ENCODE data around the gene AP3B1.
"Not testable (repeated sequence)": the region's sequence is repeated elsewhere in the genome, so short reads cannot be mapped to it uniquely, and the experiment has no call there.

The AP3B1 gene

DNA sequence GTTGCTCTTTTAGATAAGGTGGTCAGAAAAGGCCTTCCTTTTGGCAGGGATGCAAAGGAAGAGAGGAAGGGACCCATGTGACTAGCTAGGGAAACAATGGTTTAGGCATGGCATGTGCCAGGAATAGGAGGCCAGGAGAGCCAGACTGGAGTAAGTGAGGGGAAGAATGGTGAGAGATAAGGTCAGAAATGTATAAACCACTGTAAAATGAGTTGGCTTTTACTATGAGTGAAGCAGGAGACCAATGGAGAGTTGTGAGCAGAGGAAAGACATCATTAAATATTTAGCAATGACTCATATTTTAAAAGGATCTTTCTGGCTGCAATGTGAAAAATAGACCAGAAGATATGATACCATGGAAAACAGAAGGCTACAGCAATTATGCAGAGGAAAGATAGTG, 50.9 kb downstream of the AP3B1 start:
- DNase-seq (ENCODE audit: low spot score): no peak

DNA sequence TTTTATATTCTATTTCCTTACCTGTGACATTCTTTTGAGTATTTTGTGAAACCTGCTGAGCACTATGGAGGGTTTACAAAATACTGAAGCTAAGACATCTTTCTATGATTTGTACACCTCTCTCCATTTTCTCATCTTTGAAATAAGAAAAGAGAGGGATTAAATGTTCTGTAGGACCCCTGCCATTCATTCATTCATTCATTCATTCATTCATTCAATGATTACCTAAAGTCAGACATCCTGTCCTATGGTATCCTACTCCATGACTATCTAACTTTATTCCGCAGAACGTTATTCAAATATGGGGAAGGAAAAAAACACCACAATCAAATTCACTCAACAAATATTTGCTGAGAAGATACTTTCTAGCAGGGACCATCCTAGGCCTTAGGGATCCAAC, 51.4 kb downstream of the AP3B1 start:
- DNase-seq (ENCODE audit: low spot score): no peak

DNA sequence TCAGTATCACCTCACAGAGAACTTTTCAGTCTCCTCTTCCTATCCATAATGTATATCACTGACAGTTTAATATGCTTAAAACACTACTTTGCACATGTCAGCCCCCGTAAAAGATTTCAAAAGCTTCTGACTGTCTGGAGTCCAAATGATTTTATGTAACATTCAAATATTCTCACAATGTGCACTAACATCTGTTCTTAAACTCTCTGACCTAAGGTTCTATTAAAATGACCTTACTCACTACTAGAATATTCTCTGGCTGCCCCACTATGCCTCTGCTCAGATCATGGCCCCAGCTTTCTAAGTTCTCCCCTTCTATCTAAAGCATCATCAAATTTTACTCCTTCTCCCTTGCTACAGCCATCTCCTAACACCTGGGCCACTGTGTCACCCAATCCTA, 52.5 kb downstream of the AP3B1 start:
- DNase-seq (ENCODE audit: low spot score): no peak

DNA sequence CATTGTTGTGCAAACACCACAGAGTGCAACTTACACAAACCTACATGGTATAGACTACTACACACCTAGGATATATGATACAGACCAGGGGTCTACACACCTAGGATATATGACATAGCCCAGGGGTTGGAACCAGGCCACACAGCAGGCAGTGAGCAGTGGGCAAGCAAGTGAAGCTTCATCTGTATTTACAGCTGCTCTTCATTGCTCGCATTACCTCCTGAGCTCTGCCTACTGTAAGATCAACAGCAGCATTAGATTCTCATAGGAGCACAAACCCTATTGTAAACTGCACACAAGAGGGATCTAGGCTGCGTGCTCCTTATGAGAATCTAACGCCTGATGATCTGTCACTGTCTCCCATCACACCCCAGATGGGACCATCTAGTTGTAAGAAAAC, 56.6 kb downstream of the AP3B1 start:
- no peak for DNase-seq (ENCODE audit: low spot score)

DNA sequence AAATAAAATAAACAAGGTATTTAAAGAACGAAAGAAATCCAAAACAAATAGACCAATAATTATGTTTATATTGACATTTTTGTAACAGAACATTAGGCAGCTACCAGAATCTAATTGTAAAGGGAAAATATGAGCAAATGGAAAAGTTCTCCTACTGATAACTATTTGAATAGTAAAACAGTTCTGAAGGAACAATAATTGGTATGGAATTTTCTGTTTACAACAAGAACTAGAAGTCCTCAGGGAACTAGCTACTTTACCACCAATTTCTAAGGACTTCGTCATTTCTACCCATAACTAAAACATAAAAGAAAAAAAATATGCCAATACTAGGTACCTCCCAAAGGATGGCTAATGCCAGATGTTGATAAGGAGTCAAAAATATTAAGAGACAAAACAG, 58.5 kb downstream of the AP3B1 start:
- no peak for DNase-seq (ENCODE audit: low spot score)

DNA sequence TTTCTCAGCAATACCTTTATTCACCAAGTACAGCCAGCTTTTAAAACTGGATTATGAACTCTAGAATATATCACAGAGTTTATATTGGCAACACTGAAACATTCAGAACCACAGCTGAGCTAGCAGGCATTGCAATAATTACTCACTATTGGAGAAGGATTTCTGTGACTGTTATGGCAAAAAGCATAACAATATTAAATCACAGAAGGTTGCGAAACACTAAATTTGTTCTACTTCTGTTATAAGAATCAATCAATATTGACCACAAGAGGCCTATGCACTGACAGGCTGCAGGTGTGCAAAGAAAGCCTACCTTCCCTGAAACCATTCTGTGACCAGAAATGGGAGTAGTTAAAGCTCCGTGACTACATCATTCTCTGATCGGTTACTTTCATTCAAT, 59.2 kb downstream of the AP3B1 start:
- DNase-seq (ENCODE audit: low spot score): no peak

DNA sequence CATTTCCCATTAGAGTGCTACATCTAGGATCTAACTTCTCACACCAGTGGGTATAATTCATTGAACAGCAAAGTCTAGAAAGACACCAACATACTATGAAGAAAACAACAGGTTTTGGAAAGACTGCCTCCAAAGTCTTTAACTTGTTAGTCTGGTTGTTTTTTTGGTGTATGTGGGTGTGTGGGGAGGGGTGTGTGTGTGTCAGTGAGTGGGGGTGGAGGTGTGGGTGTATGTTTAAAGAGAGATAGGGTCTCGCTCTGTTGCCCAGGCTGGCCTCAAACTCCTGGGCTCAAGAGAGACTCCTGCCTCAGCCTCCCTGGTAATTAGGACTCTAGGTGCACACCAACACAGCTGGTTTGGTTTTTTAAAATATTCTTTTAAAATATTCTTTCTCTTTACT, 59.7 kb downstream of the AP3B1 start:
- no peak for DNase-seq (ENCODE audit: low spot score)

DNA sequence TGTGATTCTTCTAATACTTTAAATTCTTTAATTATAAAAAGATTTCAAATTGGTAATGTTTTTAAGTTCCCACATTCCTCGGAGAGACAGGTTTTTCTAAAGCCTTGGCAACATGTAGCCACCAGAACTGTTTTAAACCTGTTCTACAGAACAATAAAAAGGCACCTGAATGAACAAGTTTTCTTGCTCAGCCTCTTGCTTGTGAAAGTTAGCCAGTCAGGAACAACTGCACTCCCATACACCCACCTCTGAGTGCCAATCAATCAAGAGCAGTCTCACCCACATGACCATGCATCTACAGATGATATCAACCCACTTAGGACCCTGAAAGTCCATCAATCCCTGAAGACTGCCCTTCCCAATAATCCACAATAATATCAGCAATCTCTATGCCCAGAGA, 62.3 kb downstream of the AP3B1 start:
- no peak for DNase-seq (ENCODE audit: low spot score)

DNA sequence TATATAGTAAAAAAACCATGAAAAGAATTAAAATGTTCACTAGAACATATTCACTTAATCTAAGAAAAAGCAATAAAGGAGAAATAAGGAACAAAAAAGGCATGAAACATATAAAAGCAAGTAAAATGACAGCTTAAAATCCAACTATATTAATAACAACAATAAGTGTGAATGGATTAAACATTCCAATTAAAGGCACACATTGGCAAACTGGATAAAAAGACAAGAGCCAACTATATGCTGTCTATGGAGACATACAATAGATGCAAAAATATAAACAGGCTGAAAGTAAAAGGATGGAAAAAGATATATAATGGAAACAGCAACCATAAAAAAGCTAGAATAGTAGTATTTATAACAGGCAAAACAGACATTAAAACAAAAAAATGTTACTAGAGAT, 70.1 kb downstream of the AP3B1 start:
- DNase-seq (ENCODE audit: low spot score): no peak

DNA sequence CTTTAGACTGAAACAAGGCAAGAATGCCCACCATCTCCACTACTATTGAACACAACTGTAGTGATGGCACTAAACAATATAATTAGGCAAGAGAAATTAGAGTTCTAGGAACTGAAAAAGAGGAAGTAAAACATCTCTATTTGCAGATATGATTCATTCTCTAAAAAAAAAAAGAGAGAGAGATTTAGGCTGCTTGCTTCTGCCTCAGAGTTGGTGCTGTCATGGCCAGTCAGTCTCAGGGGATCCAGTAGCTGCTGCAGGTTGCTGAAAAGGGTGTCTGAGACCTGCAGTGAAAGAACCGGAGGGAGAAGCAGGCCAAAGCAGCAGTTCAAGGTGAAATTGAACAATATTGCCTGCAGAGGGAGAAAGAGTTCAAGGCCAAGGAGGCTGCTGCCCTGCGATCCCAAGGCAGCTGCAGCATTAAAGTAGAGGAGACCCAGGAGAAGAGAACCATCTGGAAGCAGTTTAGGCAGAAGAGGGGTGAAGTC, 72.5 kb downstream of the AP3B1 start:
- DNase-seq (ENCODE audit: low spot score): no peak

DNA sequence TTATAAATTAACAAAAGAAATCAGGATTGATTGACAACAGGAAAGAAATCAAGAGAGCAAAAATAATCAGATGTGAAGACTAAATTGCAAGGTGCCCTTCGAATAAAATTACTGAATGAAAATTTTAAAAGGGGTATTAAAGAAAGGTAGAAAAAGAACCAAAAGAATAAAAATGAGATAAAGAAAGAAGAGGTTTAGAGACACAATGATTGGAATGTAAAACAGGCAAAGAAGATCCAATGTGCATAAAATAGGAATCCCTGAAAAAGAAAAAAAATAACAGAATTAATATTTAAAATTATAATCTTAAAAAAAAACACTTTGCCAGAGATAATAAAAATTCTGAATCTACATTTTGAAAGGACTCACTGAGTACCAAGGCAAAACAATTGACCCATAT, 73.0 kb downstream of the AP3B1 start:
- DNase-seq (ENCODE audit: low spot score): no peak

DNA sequence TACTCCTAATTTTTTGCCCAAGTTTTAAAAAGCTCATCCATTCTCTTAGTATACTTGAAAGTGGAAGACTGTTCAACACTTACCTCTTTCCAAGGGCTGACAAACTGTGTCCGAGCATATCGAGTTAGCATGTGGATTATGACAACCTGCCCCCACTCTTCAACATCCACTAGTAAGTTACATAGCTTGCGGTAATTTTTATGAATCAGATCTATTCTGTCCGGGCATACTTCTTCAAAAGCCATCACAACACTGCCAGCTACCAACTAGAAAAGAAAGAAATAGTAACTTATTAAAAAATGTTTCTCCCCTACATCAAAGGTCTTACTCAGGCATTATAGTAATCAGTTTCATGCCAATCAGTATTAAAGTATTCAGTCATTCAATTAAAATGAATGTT, 78.5 kb downstream of the AP3B1 start:
- no peak for DNase-seq (ENCODE audit: low spot score)

DNA sequence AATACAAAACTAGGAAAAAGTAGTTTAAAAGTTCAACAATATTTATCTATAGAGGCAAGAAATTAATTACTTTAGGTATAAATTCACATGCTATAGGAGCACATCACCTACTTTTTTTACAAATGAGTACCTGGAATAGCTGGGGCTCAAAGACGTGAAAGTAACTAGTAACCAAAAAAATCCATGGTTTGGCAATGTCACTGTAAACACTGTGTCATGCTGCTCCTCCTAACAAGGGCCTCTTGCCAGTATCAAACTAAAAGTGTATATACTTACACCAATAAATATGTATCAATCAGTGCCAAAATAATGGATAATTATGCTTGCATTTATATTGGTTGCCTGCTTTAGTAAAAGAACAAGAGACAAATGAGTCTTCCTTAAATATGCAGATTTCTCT, 78.9 kb downstream of the AP3B1 start:
- DNase-seq (ENCODE audit: low spot score): no peak

DNA sequence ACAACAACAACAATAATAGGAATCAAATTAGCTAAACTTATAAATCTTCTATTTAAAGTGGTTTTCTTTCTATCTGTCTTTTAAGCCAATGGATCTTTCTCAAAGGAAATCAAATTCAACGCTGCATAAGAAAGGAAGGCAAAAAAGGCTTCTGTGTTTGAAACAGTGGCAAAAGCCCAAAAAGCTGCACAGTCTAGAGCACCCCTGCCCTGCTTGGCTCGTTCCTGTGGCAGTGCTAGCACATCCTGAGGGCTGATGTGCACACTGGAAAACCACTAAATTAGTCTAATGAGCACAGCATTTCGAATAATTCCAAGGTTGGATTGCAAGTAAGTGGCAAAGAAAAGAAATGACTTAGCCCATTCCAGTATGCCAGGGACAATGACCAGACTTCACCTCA, 80.7 kb downstream of the AP3B1 start:
- peak; percentile 53 for DNase-seq (ENCODE audit: low spot score)

DNA sequence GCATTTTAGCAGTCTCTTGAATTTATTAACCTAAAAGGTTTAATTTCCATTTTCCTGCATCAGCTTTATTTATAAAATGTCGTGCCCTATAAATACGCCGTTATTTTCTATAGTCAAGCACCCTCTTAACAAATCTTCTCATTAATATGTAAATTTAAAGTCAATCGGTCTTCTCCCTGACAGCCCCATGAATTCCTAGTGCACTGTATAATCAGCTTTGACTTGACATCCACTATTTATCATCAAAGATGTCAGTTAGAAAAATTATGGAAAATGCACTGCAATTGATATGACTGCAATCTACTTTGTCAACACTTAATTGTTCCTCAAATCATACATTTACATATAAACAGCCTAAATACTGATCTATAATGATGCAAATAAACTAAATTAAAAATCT, 83.4 kb downstream of the AP3B1 start:
- no peak for DNase-seq (ENCODE audit: low spot score)

DNA sequence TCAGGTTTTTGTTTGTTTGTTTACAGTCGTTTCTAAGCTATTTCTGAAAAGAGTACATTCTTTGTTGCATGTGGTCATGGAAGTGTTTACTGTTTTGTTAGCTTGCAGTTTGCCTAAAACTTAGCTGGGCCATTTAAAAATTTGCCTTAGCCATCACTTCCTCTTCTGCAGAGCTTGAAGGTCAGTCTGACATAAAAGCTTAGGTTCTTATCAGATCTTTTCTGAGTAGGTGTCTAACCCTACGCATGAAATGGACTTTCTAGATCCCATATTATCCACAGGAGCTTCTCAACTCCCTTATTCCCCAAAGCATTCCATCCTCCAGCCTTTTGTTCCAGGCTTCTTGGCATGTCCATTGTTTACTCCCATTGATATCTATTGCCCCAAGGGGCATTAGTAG, 90.3 kb downstream of the AP3B1 start:
- DNase-seq (ENCODE audit: low spot score): no peak

DNA sequence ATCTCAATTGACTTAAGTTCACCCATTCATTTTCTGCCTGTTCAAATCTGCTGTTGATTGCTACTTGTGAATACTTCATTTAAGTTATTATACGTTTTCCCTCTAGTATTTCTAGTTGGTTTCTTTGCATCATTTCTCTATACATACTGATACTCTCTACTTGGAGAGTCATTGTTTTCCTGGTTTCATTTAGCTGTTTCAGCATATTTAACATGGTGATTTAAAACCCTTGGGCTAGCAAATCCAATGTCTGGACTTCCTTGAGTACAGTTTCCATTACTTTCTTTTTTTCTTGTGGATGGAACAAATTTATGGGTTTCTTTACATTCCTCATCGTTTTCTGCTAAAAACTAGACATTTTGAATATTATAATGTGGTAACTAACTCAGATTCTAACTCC, 90.7 kb downstream of the AP3B1 start:
- DNase-seq (ENCODE audit: low spot score): no peak

DNA sequence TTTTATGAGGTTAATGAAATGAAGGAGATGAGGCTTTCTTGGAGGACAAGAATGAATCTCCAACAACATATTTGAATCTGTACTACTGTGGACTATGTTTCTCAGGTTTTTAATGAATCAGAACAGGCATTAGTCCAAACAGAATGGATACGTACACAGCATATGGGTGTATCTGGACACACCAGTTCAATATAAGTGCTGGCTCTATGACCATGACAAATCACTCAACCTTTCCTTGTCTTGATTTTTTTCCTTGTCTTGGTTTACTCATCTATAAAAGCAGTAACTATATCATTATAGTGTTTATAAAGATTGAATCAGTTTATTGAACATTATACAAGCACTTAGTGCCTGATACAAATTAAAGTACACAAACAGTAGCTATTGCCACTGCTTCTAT, 104.1 kb downstream of the AP3B1 start:
- no peak for DNase-seq (ENCODE audit: low spot score)

DNA sequence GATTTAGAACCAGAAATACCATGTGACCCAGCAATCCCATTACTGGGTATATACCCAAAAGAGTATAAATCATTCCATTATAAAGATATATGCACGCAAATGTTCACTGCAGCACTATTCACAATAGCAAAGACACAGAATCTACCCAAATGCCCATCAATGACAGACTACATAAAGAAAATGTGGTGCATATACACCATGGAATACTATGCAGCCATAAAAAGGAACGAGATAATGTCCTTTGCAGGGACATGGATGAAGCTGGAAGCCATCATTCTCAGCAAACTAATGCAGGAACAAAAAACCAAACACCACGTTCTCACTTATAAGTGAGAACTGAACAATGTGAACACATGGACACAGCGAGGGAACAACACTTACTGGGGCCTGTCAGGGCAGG, 105.8 kb downstream of the AP3B1 start:
- not testable (repeated sequence) for DNase-seq (ENCODE audit: low spot score)

DNA sequence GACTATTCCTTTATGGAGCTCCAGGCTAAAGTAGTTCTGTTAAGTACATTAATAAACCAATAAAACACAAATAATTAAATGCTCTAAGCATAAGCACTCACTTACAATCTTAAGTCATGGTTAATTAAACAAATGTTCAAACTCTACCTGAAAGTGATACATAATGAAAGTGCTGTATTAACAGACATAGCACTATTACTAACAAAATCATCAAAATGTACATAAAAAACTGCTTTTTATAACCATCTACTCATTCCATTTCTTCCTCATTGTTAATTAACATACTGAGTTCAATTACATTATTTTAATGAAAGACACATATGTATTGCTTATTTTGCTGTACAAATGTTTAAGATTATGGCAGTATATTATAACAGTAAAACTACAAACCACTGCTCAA, 107.3 kb downstream of the AP3B1 start:
- no peak for DNase-seq (ENCODE audit: low spot score)

DNA sequence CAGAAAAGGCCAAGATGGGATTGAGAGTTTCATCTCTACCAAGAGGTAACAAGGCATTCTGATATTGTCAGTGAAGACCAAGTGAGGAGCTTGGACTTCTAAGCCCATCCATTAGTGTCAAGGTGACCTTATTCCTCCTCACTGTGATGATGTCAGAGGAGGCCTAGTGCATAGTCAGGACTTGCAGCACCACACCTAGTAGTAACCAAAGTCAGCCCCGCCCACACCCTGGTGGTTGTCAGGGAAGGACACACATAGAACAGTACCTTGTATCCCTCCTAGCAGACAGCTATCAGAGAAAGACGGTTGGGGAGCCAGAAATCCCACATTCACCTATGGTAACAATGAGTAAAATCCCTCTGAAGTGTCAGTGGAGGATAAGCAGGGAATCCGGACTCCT, 111.7 kb downstream of the AP3B1 start:
- DNase-seq (ENCODE audit: low spot score): no peak

DNA sequence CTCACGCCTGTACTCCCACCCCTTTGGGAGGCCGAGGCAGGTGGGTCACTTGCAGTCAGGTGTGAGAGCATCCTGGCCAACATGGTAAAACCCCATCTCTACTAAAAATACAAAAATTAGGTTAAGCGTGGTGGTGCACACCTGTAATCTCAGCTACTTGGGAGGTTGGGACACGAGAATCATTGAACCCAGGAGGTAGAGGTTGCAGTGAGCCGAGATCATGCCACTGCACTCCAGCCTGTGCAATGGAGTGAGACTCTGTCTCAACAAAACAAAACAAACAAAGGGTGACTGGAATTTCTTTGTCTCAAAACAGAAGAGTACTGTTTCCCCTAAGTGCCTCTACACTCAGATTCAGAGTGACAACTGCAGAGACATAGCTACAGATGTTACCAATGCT, 116.1 kb downstream of the AP3B1 start:
- DNase-seq (ENCODE audit: low spot score): peak; percentile 7

DNA sequence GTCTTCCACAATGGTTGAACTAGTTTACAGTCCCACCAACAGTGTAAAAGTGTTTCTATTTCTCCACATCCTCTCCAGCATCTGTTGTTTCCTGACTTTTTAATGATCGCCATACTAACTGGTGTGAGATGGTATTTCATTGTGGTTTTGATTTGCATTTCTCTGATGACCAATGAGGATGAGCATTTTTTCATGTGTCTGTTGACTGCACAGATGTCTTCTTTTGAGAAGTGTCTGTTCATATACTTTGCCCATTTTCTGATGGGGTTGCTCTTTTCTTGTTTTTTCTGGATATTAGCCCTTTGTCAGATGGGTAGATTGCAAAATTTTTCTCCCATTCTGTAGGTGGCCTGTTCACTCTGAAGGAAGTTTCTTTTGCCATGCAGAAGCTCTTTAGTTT, 124.2 kb downstream of the AP3B1 start:
- not testable (repeated sequence) for DNase-seq (ENCODE audit: low spot score)

DNA sequence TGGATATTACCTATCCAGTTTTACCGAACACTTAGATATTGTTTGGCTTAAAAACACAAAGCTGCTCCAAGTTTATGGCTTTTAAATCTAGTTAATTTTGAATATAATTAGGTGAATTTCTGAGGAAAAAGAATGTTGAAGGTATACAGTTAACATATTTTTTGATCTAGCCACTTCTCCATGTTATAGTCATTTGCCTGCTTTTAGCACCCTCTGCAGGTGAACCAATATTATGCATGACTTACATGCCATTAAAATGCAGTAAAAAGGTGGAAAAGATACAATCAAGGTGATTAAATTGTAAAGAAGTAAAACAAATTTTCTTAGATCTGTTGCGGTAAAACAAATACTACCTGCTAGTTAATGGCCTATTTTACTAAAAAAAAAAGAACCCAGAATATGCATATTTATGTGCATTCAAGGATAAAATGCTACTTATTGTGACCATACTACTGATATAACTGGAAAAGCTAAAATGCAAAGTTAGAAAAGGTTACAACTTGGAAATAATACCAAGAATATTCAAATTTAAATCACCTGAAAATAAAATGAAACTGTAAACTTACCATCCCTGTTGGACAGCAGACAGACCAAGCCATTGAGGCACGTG, 132.1 kb downstream of the AP3B1 start:
- peak; percentile 42 for DNase-seq (ENCODE audit: low spot score)

DNA sequence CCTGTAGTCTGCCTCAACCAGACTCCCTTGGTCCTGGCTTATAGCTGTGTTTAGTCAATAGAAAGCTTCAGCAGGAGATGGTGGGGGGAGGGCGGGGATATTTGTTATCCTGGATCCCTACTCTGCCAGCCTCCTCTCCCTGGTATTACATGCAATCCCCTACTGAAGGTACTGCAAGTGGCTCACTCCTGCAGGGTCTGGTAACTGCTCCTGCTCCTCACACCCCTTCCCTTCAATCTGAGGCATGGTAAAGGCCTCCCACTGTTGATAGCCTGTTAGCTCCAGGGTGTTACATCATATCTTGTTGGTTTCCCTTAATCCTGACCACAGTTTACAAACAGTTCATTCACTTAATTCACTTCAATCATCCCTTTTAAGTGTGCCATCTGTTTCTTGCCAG, 137.5 kb downstream of the AP3B1 start:
- no peak for DNase-seq (ENCODE audit: low spot score)

All from globus pallidus (tissue), 1 donor.